ENCODE measurements around the gene STIMATE. TPM values are rescaled to one million over a fixed set of nuclear protein-coding genes. Genes with fewer than 3 reads are reported as not detected.

Gene STIMATE
- total RNA-seq, 5 donors from 2014 or later (not counting 1 experiment from before 2014, with no cell fraction given): 37.3 to 61.8 (median 52.9) TPM

- ATAC-seq (replicated peaks in 1 of 4) (no peak), DNase-seq (no peak)
- Mint-ChIP-seq H3K9me3 (no peaks in the 10 kb centered on the region), H3K36me3 (peaks cover 40% of the 10 kb centered on the region), H3K4me3 (no peak overlapping the region), H3K27me3 (no peaks in the 10 kb centered on the region), H3K4me1 (peaks cover 31 to 40% (median 33%) of the 10 kb centered on the region in 3 donors), H3K27ac (no peak overlapping the region)
- Histone ChIP-seq H3K36me3 (ENCODE audit: control insufficient read depth in 2 of 2, extremely low read depth in 1 of 2, insufficient read depth in 1 of 2, low read length in 1 of 2) (peaks cover 35 to 45% of the 10 kb centered on the region in 2 donors), H3K27ac (ENCODE audit: low read length) (no peak overlapping the region), H3K27me3 (replicated peaks in 1 of 2; ENCODE audit: control insufficient read depth in 2 of 2, extremely low read depth in 1 of 2, insufficient read depth in 2 of 2, low read length in 1 of 2) (no peaks in the 10 kb centered on the region), H3K9me3 (no peaks in the 10 kb centered on the region), H3K4me1 (ENCODE audit: control insufficient read depth in 1 of 2, extremely low read depth in 1 of 2, insufficient read depth in 2 of 2, low read length in 2 of 2) (peaks cover 7 to 27% of the 10 kb centered on the region in 2 experiments), H3K4me3 (ENCODE audit: control insufficient read depth in 1 of 2, extremely low read depth in 1 of 2, low read length in 1 of 2) (no peak overlapping the region)
- ChIA-PET POLR2A (no interaction called here), CTCF (interaction anchor here in 1 of 2 donors (0.5 kb wide), 1 partner anchor 206 kb away, joined by 5 read pairs; the partner anchor contains the start of gene SFMBT1)
- WGBS (ENCODE audit: insufficient coverage): 81% methylated on average over 17 of the region's 23 CpGs
Measured at GRCh38 chr3:52839892-52840545, 57.3 kb downstream of the STIMATE start.

- DNase-seq (no peak), ATAC-seq (replicated peaks in 1 of 4) (no peak)
- H3K36me3 ChIP-seq (ENCODE audit: control insufficient read depth in 2 of 2, extremely low read depth in 1 of 2, insufficient read depth in 1 of 2, low read length in 1 of 2): peaks cover 42 to 45% of the 10 kb centered on the region in 2 donors
- H3K4me3 ChIP-seq (ENCODE audit: control insufficient read depth in 1 of 2, extremely low read depth in 1 of 2, low read length in 1 of 2): no peak overlapping the region
- no peak overlapping the region for H3K4me3 Mint-ChIP-seq
- peaks cover 7 to 27% of the 10 kb centered on the region in 2 experiments for H3K4me1 ChIP-seq (ENCODE audit: control insufficient read depth in 1 of 2, extremely low read depth in 1 of 2, insufficient read depth in 2 of 2, low read length in 2 of 2)
- ChIA-PET POLR2A (interaction anchor here in 1 of 2 donors (0.5 to 0.6 kb wide), 2 partner anchors 146 to 664 kb away, joined by 3 to 5 read pairs; no protein-coding TSS in a partner anchor), CTCF (no interaction called here)
- H3K27ac Mint-ChIP-seq: no peak overlapping the region
- WGBS (ENCODE audit: insufficient coverage): 85% methylated on average over 2 of the region's 2 CpGs
- H3K9me3 Mint-ChIP-seq: no peaks in the 10 kb centered on the region
- peaks cover 36% of the 10 kb centered on the region for H3K36me3 Mint-ChIP-seq
- no peak overlapping the region for H3K27ac ChIP-seq (ENCODE audit: low read length)
- H3K27me3 ChIP-seq (replicated peaks in 1 of 2; ENCODE audit: control insufficient read depth in 2 of 2, extremely low read depth in 1 of 2, insufficient read depth in 2 of 2, low read length in 1 of 2): no peaks in the 10 kb centered on the region
- no peaks in the 10 kb centered on the region for H3K27me3 Mint-ChIP-seq
- H3K9me3 ChIP-seq: no peaks in the 10 kb centered on the region
- H3K4me1 Mint-ChIP-seq: peaks cover 31 to 36% (median 33%) of the 10 kb centered on the region in 3 donors
Measured at GRCh38 chr3:52839268-52839575, 58.1 kb downstream of the STIMATE start.

- Mint-ChIP-seq H3K27me3 (no peaks in the 10 kb centered on the region), H3K4me3 (no peak overlapping the region), H3K27ac (no peak overlapping the region), H3K36me3 (peaks cover 35% of the 10 kb centered on the region), H3K4me1 (peaks cover 31 to 35% (median 33%) of the 10 kb centered on the region in 3 donors), H3K9me3 (no peaks in the 10 kb centered on the region)
- Histone ChIP-seq H3K27me3 (replicated peaks in 1 of 2; ENCODE audit: control insufficient read depth in 2 of 2, extremely low read depth in 1 of 2, insufficient read depth in 2 of 2, low read length in 1 of 2) (no peaks in the 10 kb centered on the region), H3K4me1 (ENCODE audit: control insufficient read depth in 1 of 2, extremely low read depth in 1 of 2, insufficient read depth in 2 of 2, low read length in 2 of 2) (peaks cover 7 to 27% of the 10 kb centered on the region in 2 experiments), H3K36me3 (ENCODE audit: control insufficient read depth in 2 of 2, extremely low read depth in 1 of 2, insufficient read depth in 1 of 2, low read length in 1 of 2) (peaks cover 39 to 47% of the 10 kb centered on the region in 2 donors), H3K4me3 (ENCODE audit: control insufficient read depth in 1 of 2, extremely low read depth in 1 of 2, low read length in 1 of 2) (no peak overlapping the region), H3K9me3 (no peaks in the 10 kb centered on the region), H3K27ac (ENCODE audit: low read length) (no peak overlapping the region)
- CTCF ChIA-PET: no interaction called here
- ATAC-seq (replicated peaks in 1 of 4) (peak; percentile 52 to 88 (median 64)), DNase-seq (peak in 7 of 35 experiments; percentile 3 to 41 (median 11))
- POLR2A ChIA-PET: interaction anchor here in 1 of 2 donors (0.5 to 0.6 kb wide), 2 partner anchors 147 to 665 kb away, joined by 3 to 5 read pairs; no protein-coding TSS in a partner anchor
- 64% methylated on average over 5 of the region's 8 CpGs for WGBS (ENCODE audit: insufficient coverage)
Measured at GRCh38 chr3:52838561-52839267, 58.6 kb downstream of the STIMATE start.

GRCh38 chr3:52836986-52837385, 60.4 kb downstream of the STIMATE start:
- Mint-ChIP-seq H3K27ac (no peak overlapping the region), H3K9me3 (no peaks in the 10 kb centered on the region), H3K27me3 (no peaks in the 10 kb centered on the region), H3K4me1 (peaks cover 30 to 35% (median 33%) of the 10 kb centered on the region in 3 donors), H3K4me3 (no peak overlapping the region), H3K36me3 (peaks cover 28% of the 10 kb centered on the region)
- Histone ChIP-seq H3K4me3 (ENCODE audit: control insufficient read depth in 1 of 2, extremely low read depth in 1 of 2, low read length in 1 of 2) (no peak overlapping the region), H3K27ac (ENCODE audit: low read length) (no peak overlapping the region), H3K36me3 (ENCODE audit: control insufficient read depth in 2 of 2, extremely low read depth in 1 of 2, insufficient read depth in 1 of 2, low read length in 1 of 2) (peaks cover 22 to 33% of the 10 kb centered on the region in 2 donors), H3K27me3 (replicated peaks in 1 of 2; ENCODE audit: control insufficient read depth in 2 of 2, extremely low read depth in 1 of 2, insufficient read depth in 2 of 2, low read length in 1 of 2) (no peaks in the 10 kb centered on the region), H3K9me3 (no peaks in the 10 kb centered on the region), H3K4me1 (ENCODE audit: control insufficient read depth in 1 of 2, extremely low read depth in 1 of 2, insufficient read depth in 2 of 2, low read length in 2 of 2) (peaks cover 7 to 27% of the 10 kb centered on the region in 2 experiments)
- WGBS (ENCODE audit: insufficient coverage): 89% methylated on average over 4 of the region's 4 CpGs
- ChIA-PET POLR2A (no interaction called here), CTCF (interaction anchor here in 1 of 2 donors (0.5 kb wide), 1 partner anchor 380 kb away, joined by 3 read pairs; no protein-coding TSS in a partner anchor)
- no peak for DNase-seq
- no peak for ATAC-seq (replicated peaks in 1 of 4)

- WGBS (ENCODE audit: insufficient coverage): 90% methylated on average over 4 of the region's 5 CpGs
- Histone ChIP-seq H3K4me1 (ENCODE audit: control insufficient read depth in 1 of 2, extremely low read depth in 1 of 2, insufficient read depth in 2 of 2, low read length in 2 of 2) (peaks cover 7 to 27% of the 10 kb centered on the region in 2 experiments), H3K36me3 (ENCODE audit: control insufficient read depth in 2 of 2, extremely low read depth in 1 of 2, insufficient read depth in 1 of 2, low read length in 1 of 2) (peaks cover 19 to 28% of the 10 kb centered on the region in 2 donors), H3K9me3 (no peaks in the 10 kb centered on the region), H3K27me3 (replicated peaks in 1 of 2; ENCODE audit: control insufficient read depth in 2 of 2, extremely low read depth in 1 of 2, insufficient read depth in 2 of 2, low read length in 1 of 2) (no peaks in the 10 kb centered on the region), H3K27ac (ENCODE audit: low read length) (no peak overlapping the region), H3K4me3 (ENCODE audit: control insufficient read depth in 1 of 2, extremely low read depth in 1 of 2, low read length in 1 of 2) (no peak overlapping the region)
- Mint-ChIP-seq H3K4me3 (no peak overlapping the region), H3K36me3 (peaks cover 23% of the 10 kb centered on the region), H3K4me1 (peaks cover 25 to 35% (median 31%) of the 10 kb centered on the region in 3 donors), H3K27ac (peak overlapping the region in 1 of 2 donors; percentile 19), H3K9me3 (no peaks in the 10 kb centered on the region), H3K27me3 (no peaks in the 10 kb centered on the region)
- ChIA-PET CTCF (interaction anchor here in 1 of 2 donors (0.5 kb wide), 1 partner anchor 381 kb away, joined by 3 read pairs; no protein-coding TSS in a partner anchor), POLR2A (no interaction called here)
- DNase-seq (no peak), ATAC-seq (replicated peaks in 1 of 4) (no peak)
Measured at GRCh38 chr3:52836471-52836845, 60.9 kb downstream of the STIMATE start.

- H3K27ac Mint-ChIP-seq: no peak overlapping the region
- ChIA-PET CTCF (no interaction called here), POLR2A (no interaction called here)
- no peak overlapping the region for H3K4me3 Mint-ChIP-seq
- Histone ChIP-seq H3K4me1 (ENCODE audit: control insufficient read depth in 1 of 2, extremely low read depth in 1 of 2, insufficient read depth in 2 of 2, low read length in 2 of 2) (peaks cover 7 to 27% of the 10 kb centered on the region in 2 experiments), H3K4me3 (ENCODE audit: control insufficient read depth in 1 of 2, extremely low read depth in 1 of 2, low read length in 1 of 2) (no peak overlapping the region), H3K27ac (ENCODE audit: low read length) (no peak overlapping the region), H3K9me3 (no peaks in the 10 kb centered on the region), H3K36me3 (ENCODE audit: control insufficient read depth in 2 of 2, extremely low read depth in 1 of 2, insufficient read depth in 1 of 2, low read length in 1 of 2) (peaks cover 13 to 24% of the 10 kb centered on the region in 2 donors), H3K27me3 (replicated peaks in 1 of 2; ENCODE audit: control insufficient read depth in 2 of 2, extremely low read depth in 1 of 2, insufficient read depth in 2 of 2, low read length in 1 of 2) (no peaks in the 10 kb centered on the region)
- H3K4me1 Mint-ChIP-seq: peaks cover 25 to 35% (median 31%) of the 10 kb centered on the region in 3 donors
- DNase-seq (no peak), ATAC-seq (replicated peaks in 1 of 4) (no peak)
- 100% methylated on average over 3 of the region's 8 CpGs for WGBS (ENCODE audit: insufficient coverage)
- H3K36me3 Mint-ChIP-seq: peaks cover 22% of the 10 kb centered on the region
- H3K9me3 Mint-ChIP-seq: no peaks in the 10 kb centered on the region
- H3K27me3 Mint-ChIP-seq: no peaks in the 10 kb centered on the region
Measured at GRCh38 chr3:52835766-52836470, 61.4 kb downstream of the STIMATE start.
